ENCODE results near the gene DPH5. TPM values are rescaled to one million over a fixed set of nuclear protein-coding genes. Genes with fewer than 3 reads are reported as not detected.

Gene DPH5
- total RNA-seq, 3 donors from 2014 or later, result 15.4 to 23.1 (median 22.3) TPM

DNA sequence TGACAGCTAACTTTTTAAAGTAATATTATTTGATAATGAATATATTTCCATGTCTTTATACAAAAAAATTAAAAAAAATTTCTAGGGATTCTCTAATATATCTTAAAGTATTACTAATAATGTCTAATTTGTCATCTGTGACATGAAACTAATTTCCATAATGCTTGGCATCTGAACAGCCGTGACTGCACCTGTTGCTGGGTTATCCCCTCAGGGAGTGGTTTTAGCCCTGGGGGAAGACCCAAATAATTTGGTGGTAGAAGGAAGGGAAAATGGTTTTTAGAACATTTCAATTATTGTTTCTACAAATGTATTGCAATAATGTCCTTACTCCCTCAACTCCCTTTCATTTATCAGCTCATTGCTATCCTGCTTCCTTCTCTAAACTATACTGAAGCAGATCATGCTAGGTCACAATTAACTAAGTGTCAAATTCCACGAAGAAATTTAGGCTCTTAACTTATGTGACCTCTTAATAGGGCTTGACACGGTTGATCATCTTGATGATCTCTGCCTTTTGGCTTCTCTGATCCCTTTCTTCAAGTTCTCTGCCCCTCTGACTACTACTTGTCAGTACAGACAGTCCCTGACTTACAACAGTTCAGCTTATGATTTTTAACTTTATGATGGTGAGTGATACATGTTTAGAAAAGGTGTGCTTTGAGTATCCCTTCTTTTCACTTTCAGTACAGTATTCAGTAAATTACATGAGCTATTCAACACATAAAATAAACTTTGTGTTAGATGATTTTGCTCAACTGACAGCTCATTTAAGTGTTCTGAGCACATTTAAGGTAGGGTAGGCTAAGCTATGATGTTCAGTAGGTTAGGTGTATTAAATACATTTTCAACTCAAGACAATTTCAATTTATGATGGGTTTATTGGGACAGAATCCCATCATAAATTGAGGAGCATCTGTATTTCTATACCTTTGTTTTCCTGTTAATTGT is 26.4 kb upstream of the DPH5 start:
- H3K9me3 ChIP-seq, result no peaks in the 10 kb centered on the region
- H3K4me1 ChIP-seq (ENCODE audit: low read depth), result no peaks in the 10 kb centered on the region
- TF ChIP-seq, protein P1, sequence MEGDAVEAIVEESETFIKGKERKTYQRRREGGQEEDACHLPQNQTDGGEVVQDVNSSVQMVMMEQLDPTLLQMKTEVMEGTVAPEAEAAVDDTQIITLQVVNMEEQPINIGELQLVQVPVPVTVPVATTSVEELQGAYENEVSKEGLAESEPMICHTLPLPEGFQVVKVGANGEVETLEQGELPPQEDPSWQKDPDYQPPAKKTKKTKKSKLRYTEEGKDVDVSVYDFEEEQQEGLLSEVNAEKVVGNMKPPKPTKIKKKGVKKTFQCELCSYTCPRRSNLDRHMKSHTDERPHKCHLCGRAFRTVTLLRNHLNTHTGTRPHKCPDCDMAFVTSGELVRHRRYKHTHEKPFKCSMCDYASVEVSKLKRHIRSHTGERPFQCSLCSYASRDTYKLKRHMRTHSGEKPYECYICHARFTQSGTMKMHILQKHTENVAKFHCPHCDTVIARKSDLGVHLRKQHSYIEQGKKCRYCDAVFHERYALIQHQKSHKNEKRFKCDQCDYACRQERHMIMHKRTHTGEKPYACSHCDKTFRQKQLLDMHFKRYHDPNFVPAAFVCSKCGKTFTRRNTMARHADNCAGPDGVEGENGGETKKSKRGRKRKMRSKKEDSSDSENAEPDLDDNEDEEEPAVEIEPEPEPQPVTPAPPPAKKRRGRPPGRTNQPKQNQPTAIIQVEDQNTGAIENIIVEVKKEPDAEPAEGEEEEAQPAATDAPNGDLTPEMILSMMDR (IDR thresholded peaks at IDR 0.05), result no peak
- intact Hi-C loops (cut with DNase I, micrococcal nuclease), result no loop called here
- no peak overlapping the region for H3K4me3 ChIP-seq
- ATAC-seq, result no peak
- no peak for DNase-seq
- H3K36me3 ChIP-seq (ENCODE audit: low read depth), result no peaks in the 10 kb centered on the region

DNA sequence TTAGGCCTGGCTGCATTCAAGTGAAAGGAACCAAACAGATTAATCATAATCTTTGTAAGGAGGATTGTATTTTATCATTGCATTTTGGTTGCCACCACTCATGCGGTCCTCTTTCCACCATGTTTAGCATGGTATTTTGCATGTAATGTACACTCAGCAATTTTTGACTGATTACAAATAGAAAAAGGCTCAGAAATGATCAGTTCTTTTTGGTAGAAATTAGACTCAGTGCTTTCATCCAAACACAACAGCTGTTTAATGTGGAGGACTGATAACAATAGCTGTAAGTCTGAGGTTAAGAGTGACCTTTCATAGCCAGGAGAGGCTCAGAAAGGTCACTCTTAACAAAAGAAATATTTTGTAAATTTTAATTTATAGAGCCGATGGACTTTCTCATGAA is 25.3 kb upstream of the DPH5 start:
- Histone ChIP-seq H3K4me3 (no peak overlapping the region), H3K36me3 (ENCODE audit: low read depth) (no peaks in the 10 kb centered on the region), H3K9me3 (no peaks in the 10 kb centered on the region), H3K4me1 (ENCODE audit: low read depth) (no peaks in the 10 kb centered on the region)
- no peak for DNase-seq
- ATAC-seq, result no peak
- TF ChIP-seq, protein P1 (IDR thresholded peaks at IDR 0.05), result no peak
- intact Hi-C loops (cut with DNase I, micrococcal nuclease), result no loop called here

DNA sequence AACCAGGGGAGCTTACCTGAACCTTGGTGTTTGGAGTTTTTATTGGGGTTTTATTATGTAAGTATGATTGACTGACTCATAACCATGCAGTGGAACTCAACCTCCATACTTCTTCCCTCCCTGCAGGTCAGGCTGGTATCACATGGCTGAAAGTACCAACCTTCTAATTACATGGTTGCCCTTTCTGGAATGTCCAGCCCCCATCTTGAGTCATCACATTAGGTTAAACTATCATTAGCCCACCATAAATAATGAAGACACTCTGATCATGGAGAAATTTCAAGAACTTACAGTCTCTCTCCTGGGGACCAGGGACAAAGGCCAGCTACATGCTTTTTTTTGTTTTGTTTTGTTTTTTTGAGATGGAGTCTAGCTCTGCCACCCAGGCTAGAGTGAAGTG is 19.2 kb upstream of the DPH5 start:
- DNase-seq (no peak), ATAC-seq (no peak)
- no peaks in the 10 kb centered on the region for H3K36me3 ChIP-seq (ENCODE audit: low read depth)
- TF ChIP-seq, protein P1 (IDR thresholded peaks at IDR 0.05), result no peak
- no peaks in the 10 kb centered on the region for H3K4me1 ChIP-seq (ENCODE audit: low read depth)
- H3K4me3 ChIP-seq, result no peak overlapping the region
- peaks cover 11% of the 10 kb centered on the region for H3K9me3 ChIP-seq
- intact Hi-C loops (cut with DNase I, micrococcal nuclease), result no loop called here

DNA sequence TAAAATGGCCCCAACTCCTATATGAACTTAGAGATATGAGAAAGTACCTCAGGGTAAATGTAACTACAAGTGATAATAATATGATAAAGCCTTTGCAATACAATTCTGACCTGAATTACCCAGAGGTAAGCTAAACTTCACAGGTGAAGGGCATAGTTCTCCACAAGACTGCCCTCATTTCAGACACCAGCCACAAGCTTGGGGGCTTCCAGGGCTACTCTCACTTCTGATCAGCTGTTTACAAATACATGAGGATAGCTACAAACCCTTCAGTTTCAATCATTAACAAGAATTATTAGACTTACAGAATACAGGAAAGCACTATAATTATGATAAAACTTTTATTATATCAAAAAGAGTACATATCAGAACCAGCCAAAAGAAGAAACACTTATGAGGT is 18.7 kb upstream of the DPH5 start:
- H3K4me3 ChIP-seq, result no peak overlapping the region
- H3K4me1 ChIP-seq (ENCODE audit: low read depth), result no peaks in the 10 kb centered on the region
- intact Hi-C loops (cut with DNase I, micrococcal nuclease), result no loop called here
- no peak for ATAC-seq
- no peak for DNase-seq
- TF ChIP-seq, protein P1 (IDR thresholded peaks at IDR 0.05), result no peak
- H3K36me3 ChIP-seq (ENCODE audit: low read depth), result no peaks in the 10 kb centered on the region
- H3K9me3 ChIP-seq, result peaks cover 11% of the 10 kb centered on the region

DNA sequence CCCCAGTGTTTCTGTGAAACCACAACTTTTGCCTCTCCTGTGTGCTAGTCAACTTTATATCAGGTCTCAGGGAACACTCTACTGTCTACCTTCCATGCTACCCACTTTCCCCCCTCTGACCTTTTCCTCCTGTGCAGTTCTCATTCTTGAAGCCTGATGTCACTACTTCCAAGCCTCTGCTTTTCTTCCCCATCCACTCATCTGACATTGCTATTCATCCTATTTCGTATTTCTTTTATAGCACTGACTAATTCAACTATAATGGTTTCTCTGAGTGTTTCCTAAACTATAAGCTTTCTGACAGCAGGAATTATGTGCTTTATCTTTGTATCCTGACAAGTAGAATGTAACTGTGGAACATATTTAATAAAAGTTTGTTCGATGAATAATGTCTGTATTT is 18.2 kb upstream of the DPH5 start:
- no peak for DNase-seq
- H3K9me3 ChIP-seq, result peaks cover 11% of the 10 kb centered on the region
- no peaks in the 10 kb centered on the region for H3K36me3 ChIP-seq (ENCODE audit: low read depth)
- no peaks in the 10 kb centered on the region for H3K4me1 ChIP-seq (ENCODE audit: low read depth)
- intact Hi-C loops (cut with DNase I, micrococcal nuclease), result no loop called here
- TF ChIP-seq, protein P1 (IDR thresholded peaks at IDR 0.05), result no peak
- H3K4me3 ChIP-seq, result no peak overlapping the region
- no peak for ATAC-seq

Measured in mucosa of descending colon (tissue), 3 donors.